22Rv1 (cell line): ENCODE data around the gene SRRT.
"Not testable (repeated sequence)": the region's sequence is repeated elsewhere in the genome, so short reads cannot be mapped to it uniquely, and the experiment has no call there.

ENCODE experiments used
- H3K27ac ChIP-seq: fragments of 450-650 bp; 2 replicates; pipeline ENCODE4 v1.5.1; 2017
- ZFX ChIP-seq: fragments of 450-650 bp; IDR thresholded peaks from 2 replicates; pipeline ENCODE4 v1.6.1; 2017; ENCODE audit warnings: antibody characterized with exemption, borderline replicate concordance
- TF ChIP-seq, protein P1 (sequence below): fragments of 450-650 bp; IDR thresholded peaks from 2 replicates; pipeline ENCODE4 v1.5.1; 2017; ENCODE audit warnings: mild to moderate bottlenecking

SRRT gene

DNA sequence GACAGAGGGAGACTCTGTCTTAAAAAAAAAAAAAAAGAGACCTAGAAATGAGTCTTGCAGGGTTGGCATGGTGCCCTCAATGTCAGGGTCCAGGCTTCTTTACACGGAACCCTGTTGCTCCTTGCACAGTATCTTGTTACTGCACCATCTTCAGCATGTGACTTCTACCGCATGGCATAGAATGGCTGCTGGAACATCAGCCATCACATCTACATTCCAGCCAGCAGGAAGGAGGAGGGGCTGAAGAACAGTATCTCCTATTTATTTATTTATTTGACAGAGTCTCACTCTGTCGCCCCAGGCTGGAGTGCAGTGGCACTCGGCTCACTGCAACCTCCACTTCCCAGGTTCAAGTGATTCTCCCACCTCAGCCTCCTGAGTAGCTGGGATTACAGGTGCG, 24.5 kb downstream of the SRRT start:
- TF ChIP-seq, protein P1, sequence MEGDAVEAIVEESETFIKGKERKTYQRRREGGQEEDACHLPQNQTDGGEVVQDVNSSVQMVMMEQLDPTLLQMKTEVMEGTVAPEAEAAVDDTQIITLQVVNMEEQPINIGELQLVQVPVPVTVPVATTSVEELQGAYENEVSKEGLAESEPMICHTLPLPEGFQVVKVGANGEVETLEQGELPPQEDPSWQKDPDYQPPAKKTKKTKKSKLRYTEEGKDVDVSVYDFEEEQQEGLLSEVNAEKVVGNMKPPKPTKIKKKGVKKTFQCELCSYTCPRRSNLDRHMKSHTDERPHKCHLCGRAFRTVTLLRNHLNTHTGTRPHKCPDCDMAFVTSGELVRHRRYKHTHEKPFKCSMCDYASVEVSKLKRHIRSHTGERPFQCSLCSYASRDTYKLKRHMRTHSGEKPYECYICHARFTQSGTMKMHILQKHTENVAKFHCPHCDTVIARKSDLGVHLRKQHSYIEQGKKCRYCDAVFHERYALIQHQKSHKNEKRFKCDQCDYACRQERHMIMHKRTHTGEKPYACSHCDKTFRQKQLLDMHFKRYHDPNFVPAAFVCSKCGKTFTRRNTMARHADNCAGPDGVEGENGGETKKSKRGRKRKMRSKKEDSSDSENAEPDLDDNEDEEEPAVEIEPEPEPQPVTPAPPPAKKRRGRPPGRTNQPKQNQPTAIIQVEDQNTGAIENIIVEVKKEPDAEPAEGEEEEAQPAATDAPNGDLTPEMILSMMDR, result no peak
- TF ChIP-seq ZFX, result no peak

DNA sequence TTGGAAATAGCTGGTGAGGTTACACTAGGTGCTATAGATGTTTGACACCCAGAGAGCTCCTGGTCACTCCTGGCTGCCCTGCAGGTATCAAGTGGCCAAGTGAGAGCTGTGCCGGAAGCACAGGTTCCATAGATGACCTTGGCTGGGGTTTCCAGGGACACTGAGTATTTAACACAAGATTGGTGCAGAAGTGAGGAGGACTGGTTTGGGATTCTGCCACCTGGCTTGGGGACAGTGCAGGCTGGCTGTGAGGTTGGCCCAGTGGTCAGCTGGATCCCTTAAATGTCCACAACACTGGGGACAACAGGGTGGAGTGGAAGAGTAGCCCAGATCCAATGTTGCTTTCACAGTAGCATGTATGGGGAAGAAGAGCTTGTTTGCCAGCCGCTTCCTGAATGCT, 26.1 kb downstream of the SRRT start:
- H3K27ac ChIP-seq, result no peak overlapping the region
- TF ChIP-seq ZFX, result no peak
- TF ChIP-seq, protein P1, result no peak

More for the DNA sequence above, 24.5 kb downstream of the SRRT start:
- no peak overlapping the region for H3K27ac ChIP-seq

DNA sequence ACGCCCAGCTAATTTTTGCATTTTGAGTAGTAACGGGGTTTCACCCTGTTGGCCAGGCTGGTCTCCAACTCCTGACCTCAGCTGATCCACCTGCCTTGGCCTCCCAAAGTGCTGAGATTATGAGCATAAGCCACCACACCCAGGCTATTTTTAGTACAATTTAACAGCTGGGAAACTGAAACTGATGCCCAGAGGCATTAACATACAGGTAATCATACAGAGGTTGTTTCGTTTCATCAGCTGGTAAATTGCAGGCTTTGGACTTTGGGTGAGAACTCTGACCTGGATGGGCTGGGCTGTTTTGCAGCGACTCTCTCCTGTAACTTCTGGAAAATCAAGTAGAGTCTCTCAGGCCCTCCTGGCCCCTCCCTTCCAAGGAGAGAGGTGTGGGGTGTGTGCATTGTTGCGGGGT, 27.0 kb downstream of the SRRT start:
- TF ChIP-seq, protein P1, result no peak
- TF ChIP-seq ZFX, result no peak
- H3K27ac ChIP-seq, result no peak overlapping the region

DNA sequence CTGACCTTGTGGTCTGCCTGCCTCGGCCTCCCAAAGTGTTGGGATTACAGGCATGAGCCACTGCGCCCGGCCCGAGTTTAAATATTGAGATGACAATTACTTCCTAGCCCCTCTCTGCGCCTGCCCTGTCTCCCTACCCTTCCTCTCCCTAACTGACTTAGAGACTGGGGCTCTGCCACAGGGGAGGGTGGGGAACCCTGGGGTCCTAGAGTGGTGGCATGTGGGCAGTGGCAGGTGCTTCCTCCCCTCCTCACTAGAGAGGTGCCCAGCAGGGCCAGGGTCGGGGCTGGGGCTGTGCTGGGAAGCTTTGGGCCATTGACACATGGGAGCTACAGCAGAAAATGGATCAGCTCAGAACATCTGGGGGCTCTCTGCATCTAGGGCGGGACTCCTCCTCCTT, 27.7 kb downstream of the SRRT start:
- no peak overlapping the region for H3K27ac ChIP-seq
- no peak for TF ChIP-seq ZFX
- TF ChIP-seq, protein P1, result no peak

DNA sequence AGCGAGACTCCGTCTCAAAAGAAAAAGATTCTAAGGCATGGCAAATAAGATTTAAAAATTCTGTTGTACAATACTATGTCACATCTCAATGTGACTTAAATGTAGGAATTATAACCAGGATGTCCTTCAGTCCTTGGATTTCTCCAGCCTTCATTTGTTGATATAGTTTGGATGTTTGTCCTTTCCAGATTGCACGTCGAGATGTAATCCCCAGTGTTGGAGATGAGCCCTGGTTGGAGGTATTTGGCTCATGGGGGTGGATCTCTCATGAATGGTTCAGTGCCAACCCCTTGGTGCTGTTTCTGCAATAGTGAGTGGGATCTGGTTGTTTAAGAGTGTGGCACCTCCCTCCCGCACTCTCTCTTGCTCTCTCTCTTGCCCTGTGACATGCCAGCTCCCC, 33.6 kb downstream of the SRRT start:
- no peak overlapping the region for H3K27ac ChIP-seq
- TF ChIP-seq ZFX, result no peak

DNA sequence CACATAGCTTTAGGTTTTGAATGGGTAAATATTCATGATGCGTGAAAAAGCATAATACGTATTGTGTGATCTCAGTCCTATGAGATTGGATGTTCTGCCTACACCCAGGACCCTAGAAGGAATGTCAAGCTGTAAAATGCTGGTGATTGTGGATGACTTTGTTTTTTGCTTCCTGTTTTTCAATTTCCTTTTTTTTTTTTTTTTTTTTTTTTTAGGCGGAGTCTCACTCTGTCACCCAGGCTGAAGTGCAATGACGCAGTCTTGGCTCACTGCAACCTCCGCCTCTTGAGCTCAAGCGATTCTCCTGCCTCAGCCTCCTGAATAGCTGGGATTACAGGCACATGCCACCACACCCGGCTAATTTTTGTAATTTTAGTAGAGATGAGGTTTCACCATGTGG, 35.5 kb downstream of the SRRT start:
- not testable (repeated sequence) for H3K27ac ChIP-seq

DNA sequence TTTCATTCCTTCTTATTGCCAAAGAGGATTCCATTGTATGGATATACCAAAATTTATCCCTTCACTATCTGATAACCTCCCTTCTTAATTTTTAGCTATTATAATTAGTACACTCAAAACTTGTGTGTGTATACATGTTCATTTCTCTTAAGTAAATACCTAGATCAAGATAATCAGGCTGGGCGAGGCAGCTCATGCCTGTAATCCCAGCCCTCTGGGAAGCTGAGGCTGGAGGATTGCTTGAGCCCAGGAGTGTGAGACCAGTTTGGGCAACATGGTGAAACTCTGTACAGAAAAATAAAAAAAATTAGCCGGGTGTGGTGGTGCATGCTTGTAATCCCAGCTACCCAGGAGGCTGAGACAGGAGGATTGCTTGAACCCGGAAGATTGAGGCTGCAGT, 36.6 kb downstream of the SRRT start:
- H3K27ac ChIP-seq, result no peak overlapping the region
- TF ChIP-seq ZFX, result no peak
- TF ChIP-seq, protein P1, result no peak

DNA sequence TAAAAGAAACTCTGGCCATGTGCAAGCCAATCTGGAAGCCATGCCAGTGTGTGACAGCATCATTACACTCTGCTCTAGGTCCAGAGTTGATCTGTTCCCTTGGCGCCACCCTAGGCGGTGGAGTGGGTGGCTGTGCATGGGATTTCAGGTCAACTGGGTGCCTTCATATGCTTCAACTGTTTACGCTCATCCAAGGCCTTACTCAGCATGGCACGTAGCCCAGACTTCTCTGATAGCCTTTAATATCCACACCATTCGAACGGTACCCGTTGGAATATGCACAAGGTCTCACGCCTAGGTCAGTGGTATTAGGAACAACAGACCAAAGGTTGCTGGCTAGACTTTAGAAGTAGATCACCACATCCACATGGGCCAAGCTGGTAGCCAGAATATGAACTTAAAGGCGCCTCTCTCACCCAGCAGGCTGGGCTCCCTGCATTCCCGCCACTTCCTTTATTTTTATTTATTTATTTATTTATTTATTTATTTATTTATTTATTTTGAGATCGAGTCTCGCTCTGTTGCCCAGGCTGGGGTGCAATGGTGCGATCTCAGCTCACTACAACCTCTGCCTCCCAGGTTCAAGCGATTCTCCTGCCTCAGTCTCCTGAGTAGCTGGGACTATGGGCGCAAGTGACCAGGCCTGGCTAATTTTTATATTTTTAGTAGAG, 39.4 kb downstream of the SRRT start:
- TF ChIP-seq, protein P1, result no peak
- TF ChIP-seq ZFX, result no peak
- no peak overlapping the region for H3K27ac ChIP-seq
